Brain pericyte (primary cell): ENCODE data around the gene ATG4A.

Source experiments
- DNase-seq: peaks from one replicate; pipeline ENCODE4 v3.0.0-alpha.2; 2012; ENCODE audit warnings: low read depth, low spot score

ATG4A gene, protein sequence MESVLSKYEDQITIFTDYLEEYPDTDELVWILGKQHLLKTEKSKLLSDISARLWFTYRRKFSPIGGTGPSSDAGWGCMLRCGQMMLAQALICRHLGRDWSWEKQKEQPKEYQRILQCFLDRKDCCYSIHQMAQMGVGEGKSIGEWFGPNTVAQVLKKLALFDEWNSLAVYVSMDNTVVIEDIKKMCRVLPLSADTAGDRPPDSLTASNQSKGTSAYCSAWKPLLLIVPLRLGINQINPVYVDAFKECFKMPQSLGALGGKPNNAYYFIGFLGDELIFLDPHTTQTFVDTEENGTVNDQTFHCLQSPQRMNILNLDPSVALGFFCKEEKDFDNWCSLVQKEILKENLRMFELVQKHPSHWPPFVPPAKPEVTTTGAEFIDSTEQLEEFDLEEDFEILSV

DNA sequence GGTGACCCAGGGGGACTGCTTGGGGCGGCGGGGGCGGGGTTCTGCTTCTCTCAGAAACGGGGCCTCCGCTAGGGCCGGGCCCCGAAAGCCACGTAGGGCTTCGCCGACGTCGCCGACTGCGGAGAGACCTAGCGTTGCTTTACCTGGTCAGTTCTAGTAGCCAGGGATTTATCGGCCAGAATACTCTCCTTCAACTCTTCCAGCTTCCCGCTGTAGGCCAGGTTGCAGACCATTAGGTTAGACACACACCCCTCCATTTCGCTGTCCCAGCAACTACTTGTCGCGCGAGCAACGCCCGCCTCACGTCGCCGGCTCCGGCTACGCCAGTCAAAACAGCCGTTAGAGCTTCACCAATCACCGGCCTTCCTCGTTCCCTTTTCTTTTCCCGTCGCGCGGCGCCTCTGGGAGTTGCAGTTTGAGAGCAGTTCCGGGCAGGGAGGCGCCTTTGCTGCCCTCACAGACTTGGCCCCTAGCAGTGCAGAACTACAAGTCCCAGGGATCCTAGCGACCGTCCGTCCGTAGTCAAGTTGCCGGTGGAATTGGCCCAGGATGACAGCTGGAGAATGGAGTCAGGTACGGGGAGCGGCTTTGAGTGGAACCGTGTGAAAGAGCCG, at the start of gene ATG4A, which contains the start of gene PSMD10:
ATG4A (plus strand) TSS at position 515 of the 614 bp plus-strand sequence; CDS start at position 564, 49 bp downstream.
PSMD10 (minus strand) TSS at position 279 of the 614 bp plus-strand sequence; CDS start at position 257, 22 bp downstream.
- DNase-seq = peak; percentile 84

DNA sequence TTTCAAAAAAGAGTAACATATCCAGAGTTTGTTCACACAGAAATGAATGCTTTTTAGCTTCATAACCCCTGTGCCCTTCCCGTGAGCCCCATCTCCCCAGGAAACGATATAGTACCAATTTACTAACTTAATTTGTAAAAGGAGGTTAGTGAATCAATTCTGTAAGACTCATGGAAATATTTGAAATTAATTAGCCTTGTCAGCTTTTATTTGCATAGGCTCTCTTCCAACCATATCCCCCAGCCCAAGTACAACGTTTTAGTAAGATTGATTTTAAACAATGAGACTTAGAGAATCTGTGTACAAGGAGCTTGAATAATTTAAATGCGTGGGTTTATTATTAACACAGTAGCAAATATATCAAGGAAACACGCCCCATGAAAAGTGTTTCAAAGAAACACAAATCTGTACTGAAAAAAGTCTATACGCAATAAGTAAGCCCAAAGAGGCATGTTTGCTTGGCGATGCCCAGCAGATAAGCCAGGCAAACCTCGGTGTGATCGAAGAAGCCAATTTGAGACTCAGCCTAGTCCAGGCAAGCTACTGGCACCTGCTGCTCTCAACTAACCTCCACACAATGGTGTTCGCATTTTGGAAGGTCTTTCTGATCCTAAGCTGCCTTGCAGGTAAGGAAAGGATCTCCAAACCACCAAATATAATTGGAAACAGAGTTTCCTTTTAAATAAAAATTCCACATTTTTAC, 46.9 kb upstream of the ATG4A start, which contains the start of gene VSIG1:
VSIG1 (plus strand) TSS at position 512 of the 703 bp plus-strand sequence; CDS start at position 578, 66 bp downstream.
- no peak for DNase-seq

GRCh38 chrX:108049649-108050048, 41.9 kb upstream of the ATG4A start:
- no peak for DNase-seq

DNA sequence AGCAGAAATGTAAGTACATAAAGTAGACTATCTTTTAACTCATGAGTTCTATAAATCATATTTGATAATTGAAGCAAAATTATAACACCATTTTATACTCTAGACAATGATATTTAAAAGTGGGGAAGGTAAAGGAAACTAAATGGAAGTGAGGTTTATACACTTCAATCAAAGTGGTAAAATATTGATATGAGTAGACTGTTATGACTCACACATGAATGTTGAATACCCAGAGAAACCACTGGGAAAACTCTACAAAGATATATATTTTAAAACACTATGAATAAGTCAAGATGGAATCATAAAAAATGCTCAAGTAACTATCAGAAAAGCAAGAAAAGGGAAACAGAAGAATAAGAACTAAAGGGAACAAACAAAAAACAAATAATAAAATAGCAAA, 38.4 kb upstream of the ATG4A start:
- no peak for DNase-seq

DNA sequence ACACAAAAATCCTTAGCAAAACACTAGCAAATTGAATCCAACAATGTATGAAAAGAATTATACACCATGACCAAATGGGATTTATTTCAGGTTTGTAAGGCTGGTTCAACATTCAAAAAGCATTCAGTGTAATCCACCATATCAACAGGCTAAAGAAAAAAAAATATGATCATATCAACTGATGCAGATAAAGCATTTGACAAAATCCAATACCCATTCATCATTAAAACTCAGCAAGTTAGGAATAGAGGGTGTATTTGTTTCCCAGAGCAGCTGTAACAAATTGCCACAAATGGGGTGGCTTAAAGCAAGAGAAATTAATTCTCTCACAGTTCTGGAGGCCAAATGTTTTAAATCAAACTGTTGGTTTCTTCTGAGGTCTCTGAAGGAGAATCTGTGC, 36.0 kb upstream of the ATG4A start:
- no peak for DNase-seq

GRCh38 chrX:108059801-108060200, 31.8 kb upstream of the ATG4A start:
- DNase-seq = no peak

GRCh38 chrX:108064001-108064400, 27.6 kb upstream of the ATG4A start:
- DNase-seq = no peak

DNA sequence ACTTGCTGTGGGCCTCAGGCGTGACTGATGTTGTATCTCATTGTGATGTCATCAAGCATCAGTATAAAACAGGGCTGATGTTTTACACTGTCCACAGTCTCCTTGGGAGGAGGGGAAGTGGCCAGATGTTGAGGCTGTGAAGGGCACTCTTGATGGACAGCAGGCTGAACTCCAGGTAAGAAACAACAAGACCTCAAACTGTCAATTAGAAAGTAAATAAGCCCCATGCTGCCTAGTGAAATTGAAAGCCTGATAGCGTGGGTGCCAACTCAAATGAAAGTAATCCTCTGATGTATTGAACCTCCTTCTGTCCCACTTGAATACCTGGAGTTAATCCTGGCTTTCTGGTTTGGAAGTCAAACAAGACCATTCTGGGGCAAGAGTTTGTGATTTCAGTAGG, 27.0 kb upstream of the ATG4A start:
- DNase-seq = no peak

GRCh38 chrX:108068121-108068520, 23.5 kb upstream of the ATG4A start:
- DNase-seq = no peak

- no peak for DNase-seq
Measured at GRCh38 chrX:108070891-108071290, 20.7 kb upstream of the ATG4A start.

DNA sequence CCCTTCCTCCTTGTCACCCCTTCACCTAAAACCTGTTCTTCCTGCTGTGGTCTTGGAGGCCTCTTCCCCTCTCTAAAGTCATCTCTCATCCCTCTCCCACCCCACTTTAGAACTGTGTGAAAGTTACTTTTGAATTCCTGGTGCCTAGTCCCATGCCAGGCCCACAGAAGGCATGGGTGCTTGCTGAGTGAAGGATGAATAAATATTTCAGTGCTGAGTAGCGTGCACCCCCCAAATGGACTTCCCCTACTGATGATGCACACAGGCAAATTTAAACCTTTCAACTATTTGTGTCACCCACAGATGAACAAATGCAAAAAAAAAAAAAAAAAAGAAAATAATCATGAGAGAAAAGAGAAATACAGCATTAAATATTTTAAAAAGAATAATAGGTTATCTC, 20.0 kb upstream of the ATG4A start:
- DNase-seq = no peak

GRCh38 chrX:108072746-108073145, 18.8 kb upstream of the ATG4A start:
- DNase-seq = no peak

DNA sequence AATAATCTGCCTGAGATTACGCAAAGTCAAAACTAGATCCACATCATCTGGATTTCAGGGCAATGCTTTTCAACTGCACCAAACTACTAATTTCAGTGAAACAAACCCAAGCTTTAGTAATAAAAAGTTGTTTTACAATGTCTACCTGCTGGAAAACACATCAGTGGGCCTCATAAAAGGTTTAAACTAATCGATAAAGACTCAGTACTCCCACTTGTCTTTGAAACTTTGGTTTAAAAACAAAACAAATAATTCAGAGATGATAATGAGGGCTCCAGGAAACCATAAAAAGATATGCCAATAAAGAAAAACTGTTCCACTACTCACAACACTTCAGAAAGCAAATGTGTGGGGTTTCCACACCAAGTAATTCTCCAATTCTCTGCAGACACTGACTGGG, 10.5 kb upstream of the ATG4A start:
- DNase-seq = no peak

DNA sequence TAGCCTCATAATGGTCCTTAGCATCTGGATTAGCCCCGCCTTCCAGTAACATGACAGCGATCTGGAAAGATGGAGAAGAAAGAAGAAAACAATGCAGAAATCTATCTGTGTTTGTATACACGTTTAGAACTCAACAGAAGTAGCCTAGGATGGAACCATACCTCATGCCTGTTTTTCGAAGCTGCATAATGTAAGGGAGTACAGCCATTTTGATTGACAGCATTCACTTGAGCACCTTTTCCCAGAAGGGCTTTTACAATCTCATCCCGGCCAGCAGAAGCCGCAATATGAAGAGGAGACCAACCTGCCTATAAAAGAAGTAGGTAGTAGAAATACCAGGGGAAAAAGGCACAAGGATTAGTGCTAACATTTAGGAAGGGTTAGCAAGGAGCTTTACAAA, 3.8 kb upstream of the ATG4A start:
- DNase-seq = no peak

- DNase-seq = no peak
Measured at GRCh38 chrX:108088511-108088910, 3.1 kb upstream of the ATG4A start.

DNA sequence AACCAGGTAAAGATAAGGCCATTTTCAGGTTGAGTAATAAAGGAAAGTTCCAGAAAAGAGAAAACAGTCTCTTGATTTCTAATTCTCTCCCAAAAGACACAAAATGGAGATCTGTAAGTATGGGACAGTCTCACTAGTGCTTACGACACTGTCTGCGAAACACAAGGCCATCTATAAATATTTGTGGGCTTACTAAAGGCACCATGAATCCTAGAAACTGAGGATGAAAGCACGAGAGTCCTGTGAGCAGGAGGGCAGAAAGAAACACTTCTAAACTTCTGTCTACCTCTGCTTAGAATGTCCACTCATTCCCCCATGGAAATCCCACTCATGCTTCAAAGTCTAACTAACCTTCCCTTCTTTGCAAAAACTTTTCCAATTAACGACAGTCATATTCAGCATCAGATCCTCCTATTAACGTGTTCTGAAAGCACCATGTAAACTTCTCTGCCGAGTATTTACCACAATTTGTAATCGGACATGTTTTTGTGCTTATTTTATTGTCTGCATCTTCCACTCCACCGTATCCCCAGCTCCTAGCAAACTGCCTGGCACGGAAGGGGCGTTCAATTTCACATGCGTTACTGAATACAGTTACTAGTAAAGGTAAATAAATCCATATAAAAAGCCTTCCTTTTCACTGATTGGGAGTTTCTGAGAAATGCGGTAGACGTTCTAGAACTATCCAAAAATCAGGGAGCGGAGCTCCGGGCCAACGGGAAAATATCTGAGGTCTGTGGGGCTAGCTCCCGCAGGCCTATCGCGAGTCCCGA, 901 bp upstream of the ATG4A start:
- DNase-seq = no peak

- DNase-seq = no peak
Measured at GRCh38 chrX:108091878-108092291, 307 bp downstream of the ATG4A start.

DNA sequence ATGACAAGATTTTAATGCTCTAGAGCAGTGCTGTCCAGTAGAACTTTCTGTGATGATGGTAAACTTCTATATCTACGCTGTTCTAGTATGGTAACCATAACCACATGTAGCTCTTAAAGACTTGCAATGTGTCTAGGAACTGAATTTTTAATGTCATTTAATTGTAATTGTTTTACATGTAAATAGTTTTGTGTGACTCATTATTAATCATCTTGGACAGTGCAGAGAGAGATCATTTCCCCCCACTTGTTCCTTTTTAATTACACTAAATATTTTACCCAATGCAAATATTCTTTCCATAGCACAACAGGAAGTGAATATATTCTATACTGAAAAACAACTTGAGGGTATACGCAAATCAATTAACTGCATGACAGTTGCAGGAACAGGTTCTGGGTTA, 5.8 kb downstream of the ATG4A start:
- no peak for DNase-seq

- no peak for DNase-seq
Measured at GRCh38 chrX:108105473-108105872, 13.9 kb downstream of the ATG4A start.

GRCh38 chrX:108114541-108114940, 23.0 kb downstream of the ATG4A start:
- no peak for DNase-seq

DNA sequence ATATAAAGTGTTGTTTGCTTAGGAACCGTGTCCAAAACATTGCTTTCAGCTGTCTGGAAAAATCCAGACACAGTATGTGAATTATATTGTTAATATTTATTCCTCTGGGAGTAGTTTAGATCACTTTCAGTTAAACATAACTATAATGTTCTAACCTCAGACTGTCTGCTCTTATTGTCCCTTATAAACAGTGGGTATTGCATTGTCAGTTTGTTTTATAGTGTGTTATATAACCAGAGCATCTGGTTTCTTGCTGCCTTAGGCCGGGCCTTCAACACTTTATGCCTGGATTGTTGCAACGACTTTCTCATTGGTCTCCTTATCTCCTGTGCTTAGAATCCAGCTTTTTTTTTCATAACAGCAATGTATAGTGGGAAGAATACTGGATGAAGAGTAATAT, 26.4 kb downstream of the ATG4A start:
- DNase-seq = no peak

DNA sequence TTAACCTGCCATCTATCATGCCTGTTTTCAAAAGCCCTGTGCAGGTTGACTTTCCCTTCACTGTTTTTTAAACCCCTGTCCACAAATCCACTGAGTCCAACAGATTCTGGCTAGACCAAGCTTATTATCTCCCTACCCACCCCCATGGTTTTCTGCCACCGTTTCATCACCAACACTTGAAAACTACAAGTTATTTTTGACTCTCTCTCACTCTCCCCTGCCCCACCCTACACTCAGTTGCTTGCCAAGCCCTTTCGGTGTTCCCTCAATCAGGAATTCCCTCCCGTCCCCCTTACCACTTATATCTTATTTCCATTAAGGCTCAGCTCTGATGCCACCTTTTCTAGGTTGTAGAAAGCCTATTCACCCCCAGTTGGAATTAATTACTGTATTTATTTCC, 29.7 kb downstream of the ATG4A start:
- no peak for DNase-seq
